AG04450 (cell line): ENCODE measurements around the gene DPM3. TPM values are rescaled to one million over a fixed set of nuclear protein-coding genes. Genes with fewer than 3 reads are reported as not detected.
"Not testable (repeated sequence)": the region's sequence is repeated elsewhere in the genome, so short reads cannot be mapped to it uniquely, and the experiment has no call there.

Experiments used
- CTCF ChIA-PET: fragments of 300-600, 350-600 bp; formaldehyde crosslinking; extraction: SDS; loops from one replicate; lab custom pipeline; 2022; ENCODE audit warnings: antibody characterized with exemption, inconsistent platforms; lab: Charles Lee
- POLR2A ChIA-PET: fragments of 350-600 bp; formaldehyde crosslinking; extraction: SDS; loops from one replicate; lab custom pipeline; 2021; ENCODE audit warnings: antibody characterized with exemption, inconsistent platforms; lab: Yijun Ruan, JAX
- DNase-seq: peaks from one replicate; pipeline ENCODE4 v3.0.0-alpha.2; 2011; ENCODE audit warnings: low read depth, low spot score
- H3K27ac ChIP-seq: one replicate; pipeline ENCODE4 v1.5.1; 2012; ENCODE audit warnings: low read depth, low read length, control low read depth
- H3K27me3 ChIP-seq: one replicate; pipeline ENCODE4 v1.6.0; 2012; ENCODE audit warnings: low read length; ENCODE audit not compliant: control insufficient read depth, insufficient read depth
- H3K4me3 ChIP-seq: 2 replicates; pipeline ENCODE4 v1.5.1; 2011; ENCODE audit warnings: mild to moderate bottlenecking, low read depth, low read length, control low read depth
- H3K9me3 ChIP-seq: 2 replicates; pipeline ENCODE4 v1.5.1; 2012; ENCODE audit warnings: low read length; ENCODE audit not compliant: control insufficient read depth, insufficient read depth
- CTCF ChIP-seq: IDR thresholded peaks from 2 replicates; pipeline ENCODE4 v1.5.1; 2011; ENCODE audit warnings: low read depth, low read length, control low read depth, inconsistent platforms
- polyA plus RNA-seq: library from polyadenylated mRNA; depleted of rRNA; stranded (reverse); fragments of >200 nt; gene quantifications from 2 replicates; pipeline ENCODE4 v1.2.3, GENCODE V29; 2011

The DPM3 gene
- polyA plus RNA-seq, 1 experiment: 16.8 TPM

- no peaks in the 10 kb centered on the region for H3K27me3 ChIP-seq
- ChIA-PET POLR2A (interaction anchor here (1.5 kb wide), 1 partner anchor 75 kb away, joined by 7 read pairs; no protein-coding TSS in a partner anchor), CTCF (interaction anchor here (0.5 to 12.4 kb wide), 15 partner anchors 11 to 85 kb away, joined by 3 to 317 read pairs (median 7); partner anchors contain the start of gene DPM3)
- no peak for TF ChIP-seq CTCF
- H3K27ac ChIP-seq: no peak overlapping the region
- H3K9me3 ChIP-seq: no peaks in the 10 kb centered on the region
- DNase-seq: no peak
- H3K4me3 ChIP-seq: no peak overlapping the region
Observed at GRCh38 chr1:155166471-155167165, 26.3 kb upstream of the DPM3 start.

GRCh38 chr1:155166051-155166470 lies 25.7 kb upstream of the DPM3 start:
- no peak for TF ChIP-seq CTCF
- no peaks in the 10 kb centered on the region for H3K9me3 ChIP-seq
- no peak overlapping the region for H3K4me3 ChIP-seq
- ChIA-PET POLR2A (no interaction called here), CTCF (interaction anchor here (0.6 to 12.4 kb wide), 6 partner anchors 10 to 81 kb away, joined by 3 to 317 read pairs (median 10); no protein-coding TSS in a partner anchor)
- no peak overlapping the region for H3K27ac ChIP-seq
- no peak for DNase-seq
- H3K27me3 ChIP-seq: no peaks in the 10 kb centered on the region

- H3K27me3 ChIP-seq, DNase-seq, H3K27ac ChIP-seq, H3K9me3 ChIP-seq, POLR2A ChIA-PET, H3K4me3 ChIP-seq: not testable (repeated sequence)
- CTCF ChIA-PET: interaction anchor here (1.2 to 12.4 kb wide), 2 partner anchors 30 to 74 kb away, joined by 4 to 317 read pairs; no protein-coding TSS in a partner anchor
Observed at GRCh38 chr1:155164625-155165024, 24.3 kb upstream of the DPM3 start.

GRCh38 chr1:155163785-155164184 lies 23.5 kb upstream of the DPM3 start:
- DNase-seq, H3K27me3 ChIP-seq, POLR2A ChIA-PET, H3K27ac ChIP-seq, H3K9me3 ChIP-seq, H3K4me3 ChIP-seq: not testable (repeated sequence)
- CTCF ChIA-PET: interaction anchor here (1.2 to 12.4 kb wide), 3 partner anchors 9 to 73 kb away, joined by 4 to 317 read pairs (median 8); partner anchors contain the start of gene KRTCAP2

- not testable (repeated sequence) for DNase-seq, H3K27ac ChIP-seq, H3K27me3 ChIP-seq, H3K9me3 ChIP-seq, H3K4me3 ChIP-seq
- ChIA-PET CTCF (interaction anchor here (0.7 to 12.4 kb wide), 3 partner anchors 10 to 72 kb away, joined by 6 to 317 read pairs (median 8); partner anchors contain the start of gene KRTCAP2), POLR2A (interaction anchor here (0.8 kb wide), 1 partner anchor 11 kb away, joined by 7 read pairs; no protein-coding TSS in a partner anchor)
Observed at GRCh38 chr1:155162631-155163030, 22.3 kb upstream of the DPM3 start.

GRCh38 chr1:155160128-155160527 lies 19.8 kb upstream of the DPM3 start:
- Histone ChIP-seq H3K27me3 (peaks cover 5% of the 10 kb centered on the region), H3K4me3 (no peak overlapping the region), H3K9me3 (no peaks in the 10 kb centered on the region), H3K27ac (no peak overlapping the region)
- DNase-seq: no peak
- no peak for TF ChIP-seq CTCF
- POLR2A ChIA-PET: no interaction called here
- CTCF ChIA-PET: interaction anchor here (0.9 to 1.0 kb wide), 2 partner anchors 9 to 65 kb away, joined by 3 read pairs; no protein-coding TSS in a partner anchor
